Breast epithelium (tissue), 4 donors: ENCODE measurements around the gene KIF6. TPM values are rescaled to one million over a fixed set of nuclear protein-coding genes. Genes with fewer than 3 reads are reported as not detected.
"Not testable (repeated sequence)": the region's sequence is repeated elsewhere in the genome, so short reads cannot be mapped to it uniquely, and the experiment has no call there.

Experiments used
- DNase-seq, 2 donors: peaks; one replicate each; pipeline ENCODE4 v3.0.0-alpha.2; 2019; ENCODE audit warnings: low spot score in 2 of 2
- H3K27ac ChIP-seq, 2 donors: fragments of 200-600 bp; sonication (generic) in 1 of 2; one replicate each; pipeline ENCODE4 v1.5.1; 2016 to 2019; ENCODE audit warnings: mild to moderate bottlenecking in 1 of 2
- H3K27me3 ChIP-seq, 2 donors: fragments of 200-600 bp; sonication (generic) in 1 of 2; one replicate each; pipeline versions ENCODE4 v1.5.1 to v1.6.0; 2017 to 2019; ENCODE audit warnings: control low read depth in 1 of 2, mild to moderate bottlenecking in 1 of 2
- H3K36me3 ChIP-seq: fragments of 200-600 bp; one replicate; pipeline ENCODE4 v1.5.1; 2019
- H3K4me1 ChIP-seq, 2 donors: fragments of 200-600 bp; sonication (generic); one replicate each; pipeline ENCODE4 v1.5.1; 2016 to 2019; ENCODE audit warnings: control low read depth in 1 of 2
- H3K4me3 ChIP-seq, 3 donors: fragments of 200-600 bp; sonication (generic); 1 replicate in 2 of 3; 2 replicates in 1 of 3; pipeline ENCODE4 v1.5.1; 2016 to 2019; ENCODE audit warnings: mild to moderate bottlenecking in 3 of 3, moderate library complexity in 2 of 3
- H3K9me3 ChIP-seq, 2 donors: fragments of 200-600 bp; sonication (generic) in 1 of 2; one replicate each; pipeline ENCODE4 v1.5.1; 2016 to 2019; ENCODE audit warnings: control low read depth in 1 of 2
- POLR2A ChIP-seq: fragments of 450-650 bp; IDR thresholded peaks from one replicate; pipeline ENCODE4 v1.6.1; 2016; ENCODE audit warnings: antibody characterized with exemption, mild to moderate bottlenecking, moderate library complexity
- POLR2AphosphoS5 ChIP-seq, 3 donors: sonication (generic); formaldehyde crosslinking; IDR thresholded peaks; one replicate each; pipeline ENCODE4 v1.6.1; 2017; ENCODE audit warnings: antibody characterized with exemption in 3 of 3
- intact Hi-C: fragments of 100-400 bp; cut with DNase I; formaldehyde crosslinking; loops from one replicate; pipeline ENCODE4 v1.15.1; 2023; ENCODE audit warnings: low total_unique reads
- total RNA-seq, 3 donors: library from RNA; depleted of rRNA; stranded (reverse); fragments of >200 nt; gene quantifications; one replicate each; pipeline ENCODE4 v1.1.0, GENCODE V29; 2016
- TF ChIP-seq, protein P1 (sequence below), 3 donors: fragments of 450-650 bp; IDR thresholded peaks; one replicate each; pipeline ENCODE4 v1.5.1; 2016 to 2017; ENCODE audit warnings: antibody characterized with exemption in 3 of 3, mild to moderate bottlenecking in 3 of 3, moderate library complexity in 3 of 3

The KIF6 gene
- total RNA-seq, 3 donors from 2014 or later = under 0.01 to 0.80 (median 0.15) TPM

DNA sequence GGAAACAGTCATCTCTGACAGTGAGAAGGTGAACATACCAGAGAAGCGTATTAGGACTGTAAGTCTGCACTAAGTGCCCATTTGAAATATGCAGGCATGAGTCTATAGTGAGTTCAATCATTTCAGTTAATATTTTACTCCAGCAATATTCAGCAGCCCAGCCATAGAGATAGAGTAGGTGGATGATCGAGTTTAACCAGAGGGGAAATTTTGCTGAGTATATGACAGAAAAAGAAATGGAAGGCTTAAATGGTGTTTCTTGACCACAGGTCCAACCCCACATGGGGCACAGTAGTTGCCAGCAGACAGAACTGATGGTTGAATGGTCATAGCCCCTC is 39.8 kb downstream of the KIF6 start:
- no peaks in the 10 kb centered on the region for H3K4me1 ChIP-seq
- H3K27me3 ChIP-seq = no peaks in the 10 kb centered on the region
- no peak overlapping the region for H3K4me3 ChIP-seq
- no peak for DNase-seq
- no peaks in the 10 kb centered on the region for H3K36me3 ChIP-seq
- no peak for TF ChIP-seq POLR2A
- TF ChIP-seq POLR2AphosphoS5 (IDR thresholded peaks at IDR 0.05) = no peak
- TF ChIP-seq, protein P1, sequence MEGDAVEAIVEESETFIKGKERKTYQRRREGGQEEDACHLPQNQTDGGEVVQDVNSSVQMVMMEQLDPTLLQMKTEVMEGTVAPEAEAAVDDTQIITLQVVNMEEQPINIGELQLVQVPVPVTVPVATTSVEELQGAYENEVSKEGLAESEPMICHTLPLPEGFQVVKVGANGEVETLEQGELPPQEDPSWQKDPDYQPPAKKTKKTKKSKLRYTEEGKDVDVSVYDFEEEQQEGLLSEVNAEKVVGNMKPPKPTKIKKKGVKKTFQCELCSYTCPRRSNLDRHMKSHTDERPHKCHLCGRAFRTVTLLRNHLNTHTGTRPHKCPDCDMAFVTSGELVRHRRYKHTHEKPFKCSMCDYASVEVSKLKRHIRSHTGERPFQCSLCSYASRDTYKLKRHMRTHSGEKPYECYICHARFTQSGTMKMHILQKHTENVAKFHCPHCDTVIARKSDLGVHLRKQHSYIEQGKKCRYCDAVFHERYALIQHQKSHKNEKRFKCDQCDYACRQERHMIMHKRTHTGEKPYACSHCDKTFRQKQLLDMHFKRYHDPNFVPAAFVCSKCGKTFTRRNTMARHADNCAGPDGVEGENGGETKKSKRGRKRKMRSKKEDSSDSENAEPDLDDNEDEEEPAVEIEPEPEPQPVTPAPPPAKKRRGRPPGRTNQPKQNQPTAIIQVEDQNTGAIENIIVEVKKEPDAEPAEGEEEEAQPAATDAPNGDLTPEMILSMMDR (IDR thresholded peaks at IDR 0.05) = no peak
- H3K27ac ChIP-seq = no peak overlapping the region
- intact Hi-C loops = no loop called here
- no peaks in the 10 kb centered on the region for H3K9me3 ChIP-seq

GRCh38 chr6:39684790-39685488 is 40.3 kb downstream of the KIF6 start:
- H3K27me3 ChIP-seq = no peaks in the 10 kb centered on the region
- H3K27ac ChIP-seq = no peak overlapping the region
- H3K9me3 ChIP-seq = no peaks in the 10 kb centered on the region
- no peaks in the 10 kb centered on the region for H3K4me1 ChIP-seq
- H3K36me3 ChIP-seq = no peaks in the 10 kb centered on the region
- intact Hi-C loops = no loop called here
- TF ChIP-seq POLR2A (no peak), POLR2AphosphoS5 (IDR thresholded peaks at IDR 0.05) (no peak)
- TF ChIP-seq, protein P1 (IDR thresholded peaks at IDR 0.05) = no peak
- H3K4me3 ChIP-seq = no peak overlapping the region
- no peak for DNase-seq

DNA sequence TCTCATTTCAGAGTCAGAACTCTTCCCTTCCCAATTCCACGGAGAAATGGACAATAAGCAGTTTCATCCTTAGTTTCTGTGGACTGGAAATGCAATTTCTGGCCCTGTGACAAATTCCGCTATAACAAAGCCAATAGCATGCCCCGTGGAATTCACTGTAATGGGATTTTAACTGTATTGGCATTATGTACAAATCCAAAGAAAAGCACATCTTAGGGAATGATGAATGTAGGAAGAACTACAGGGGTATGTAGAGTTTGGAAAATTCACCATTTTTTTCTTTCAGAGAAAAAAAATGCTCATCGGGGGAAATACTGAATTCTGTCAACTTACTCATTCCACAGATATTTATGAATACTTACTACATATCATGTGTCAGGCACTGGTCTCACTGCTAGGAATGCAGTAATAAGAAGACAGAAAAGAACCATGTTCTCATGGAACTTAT is 43.5 kb downstream of the KIF6 start:
- TF ChIP-seq POLR2AphosphoS5 (IDR thresholded peaks at IDR 0.05) (no peak), POLR2A (no peak)
- TF ChIP-seq, protein P1 (IDR thresholded peaks at IDR 0.05) = no peak
- H3K27ac ChIP-seq = no peak overlapping the region
- no peaks in the 10 kb centered on the region for H3K4me1 ChIP-seq
- H3K27me3 ChIP-seq = no peaks in the 10 kb centered on the region
- no peaks in the 10 kb centered on the region for H3K36me3 ChIP-seq
- no peak overlapping the region for H3K4me3 ChIP-seq
- DNase-seq = no peak
- H3K9me3 ChIP-seq = no peaks in the 10 kb centered on the region
- intact Hi-C loops = no loop called here

DNA sequence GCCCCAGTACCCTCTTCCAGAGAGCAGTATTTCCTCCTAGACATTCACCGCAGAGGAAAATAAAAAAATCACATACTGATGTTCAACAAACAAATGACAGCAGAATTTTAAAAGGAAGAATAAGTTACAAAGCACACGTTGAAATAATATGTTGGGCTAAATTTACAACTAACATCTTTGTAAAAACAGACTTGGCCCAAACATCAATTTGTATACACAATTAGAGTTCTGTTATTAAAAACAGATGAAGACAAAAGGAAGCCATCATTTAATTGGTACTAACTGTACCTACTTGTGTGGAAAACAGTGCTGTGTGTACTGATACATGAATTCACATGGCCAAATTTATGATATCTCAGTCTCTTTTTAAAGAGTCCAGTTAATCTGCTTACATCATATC is 46.3 kb downstream of the KIF6 start:
- intact Hi-C loops = no loop called here
- H3K4me1 ChIP-seq = no peaks in the 10 kb centered on the region
- no peak overlapping the region for H3K27ac ChIP-seq
- DNase-seq = no peak
- TF ChIP-seq POLR2AphosphoS5 (IDR thresholded peaks at IDR 0.05) = no peak
- no peaks in the 10 kb centered on the region for H3K27me3 ChIP-seq
- H3K4me3 ChIP-seq = no peak overlapping the region
- no peaks in the 10 kb centered on the region for H3K9me3 ChIP-seq
- H3K36me3 ChIP-seq = no peaks in the 10 kb centered on the region

DNA sequence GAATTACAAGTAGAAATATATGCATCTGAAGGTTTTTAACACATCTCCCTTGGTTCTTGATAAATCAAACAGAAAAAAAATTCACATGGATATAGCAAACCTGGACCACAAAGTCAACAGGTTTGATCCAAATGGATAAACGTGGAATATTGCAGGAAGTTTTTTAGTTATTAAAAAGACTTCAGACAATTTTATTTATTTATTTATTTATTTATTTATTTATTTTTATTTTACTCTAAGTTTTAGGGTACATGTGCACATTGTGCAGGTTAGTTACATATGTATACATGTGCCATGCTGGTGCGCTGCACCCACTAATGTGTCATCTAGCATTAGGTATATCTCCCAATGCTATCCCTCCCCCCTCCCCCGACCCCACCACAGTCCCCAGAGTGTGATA is 47.9 kb downstream of the KIF6 start:
- H3K9me3 ChIP-seq, intact Hi-C loops, H3K36me3 ChIP-seq: not testable (repeated sequence)

DNA sequence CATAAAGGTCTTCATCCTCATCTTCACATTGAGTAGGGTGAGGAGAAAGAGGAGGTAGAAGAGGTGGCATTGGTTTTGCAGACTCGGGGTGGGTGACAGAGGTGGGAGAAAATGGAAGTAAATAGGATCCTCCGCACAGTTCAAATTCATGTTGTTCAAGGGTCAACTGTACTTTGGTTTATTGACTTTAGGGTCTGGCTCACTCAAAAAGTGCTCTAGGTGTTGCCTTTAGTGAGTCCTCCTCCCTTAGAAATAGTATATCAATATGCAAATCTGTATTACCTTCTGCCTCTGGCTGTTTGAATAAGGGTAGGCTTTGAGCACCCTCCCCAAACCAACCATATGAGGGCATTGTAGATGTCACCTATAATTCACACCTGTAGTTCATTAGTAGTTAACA is 54.7 kb downstream of the KIF6 start:
- TF ChIP-seq POLR2AphosphoS5 (IDR thresholded peaks at IDR 0.05) (no peak), POLR2A (no peak)
- TF ChIP-seq, protein P1 (IDR thresholded peaks at IDR 0.05) = no peak
- Histone ChIP-seq H3K4me1 (no peaks in the 10 kb centered on the region), H3K27me3 (no peaks in the 10 kb centered on the region), H3K36me3 (no peaks in the 10 kb centered on the region), H3K27ac (no peak overlapping the region), H3K4me3 (no peak overlapping the region), H3K9me3 (peaks cover 0 to 6% of the 10 kb centered on the region in 2 donors)
- intact Hi-C loops = no loop called here
- DNase-seq = no peak

More for the DNA sequence above, 47.9 kb downstream of the KIF6 start:
- H3K27ac ChIP-seq, H3K4me1 ChIP-seq, DNase-seq, H3K4me3 ChIP-seq, H3K27me3 ChIP-seq: not testable (repeated sequence)
